GM21576 (cell line): ENCODE measurements around the gene PXYLP1.

Source experiments
- ATAC-seq: cut with Tn5 transposase; IDR thresholded peaks from one replicate; pipeline ENCODE4 v1.9.1; 2021; ENCODE audit warnings: mild to moderate bottlenecking, moderate library complexity; ENCODE audit not compliant: unreplicated experiment

Gene PXYLP1

DNA sequence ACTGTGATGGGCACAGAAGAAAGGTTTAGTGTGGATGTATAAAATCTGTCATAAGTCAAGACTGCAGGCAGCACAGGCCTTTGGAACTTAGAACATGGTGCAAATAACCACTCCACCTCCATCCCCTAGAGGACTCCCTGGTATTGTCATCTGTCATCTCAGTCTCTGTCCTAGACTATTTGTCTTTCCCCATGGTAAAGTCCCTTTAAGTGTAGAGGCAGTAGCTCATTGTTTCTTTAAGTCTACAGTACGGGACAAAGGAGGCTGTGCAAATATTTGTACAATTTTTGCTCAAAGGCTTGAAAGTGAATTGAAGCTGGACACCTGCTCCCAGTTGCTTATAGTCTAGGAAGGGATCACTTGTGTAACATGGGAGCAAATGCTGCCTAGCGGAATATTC lies 3.2 kb upstream of the PXYLP1 start:
- ATAC-seq = no peak

DNA sequence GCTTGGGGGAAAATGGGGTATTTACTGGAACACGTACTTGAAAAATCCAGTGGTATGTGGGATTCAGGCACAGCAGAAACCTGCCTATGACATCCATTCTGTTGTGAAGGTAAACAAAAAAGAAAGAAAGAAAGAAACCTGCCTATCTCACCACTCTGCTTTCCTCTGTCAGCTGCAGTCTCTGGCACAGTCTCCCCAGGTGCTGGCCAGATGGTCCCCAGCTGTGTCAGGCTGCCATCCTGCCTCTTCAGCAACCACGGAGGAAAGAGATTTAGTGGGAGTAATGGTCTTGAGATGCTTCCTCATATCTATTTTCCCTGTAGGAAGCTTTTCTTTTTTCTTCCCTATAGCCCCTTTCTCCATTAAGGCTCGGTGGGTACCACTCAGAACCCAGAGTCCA lies 2.5 kb upstream of the PXYLP1 start:
- no peak for ATAC-seq

DNA sequence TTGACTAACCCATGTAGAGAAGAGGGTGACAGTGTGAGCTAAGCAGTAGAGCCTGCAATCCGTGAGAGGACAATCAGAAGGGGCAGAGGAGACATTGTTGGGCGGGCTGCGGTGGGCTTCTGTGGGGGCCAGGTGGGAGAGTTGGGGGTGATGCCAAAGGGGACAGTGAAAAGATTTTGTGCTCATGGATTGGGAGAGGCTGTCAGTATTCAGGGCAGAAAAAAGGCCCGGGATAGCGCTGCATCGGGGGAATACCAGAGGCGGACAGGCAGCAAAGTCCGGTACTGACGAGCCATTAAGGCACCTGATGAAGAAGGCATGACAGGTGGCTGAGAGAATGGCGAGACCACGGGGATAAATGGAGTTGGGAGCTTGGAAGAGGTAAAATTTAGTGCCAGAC lies 1.3 kb upstream of the PXYLP1 start:
- no peak for ATAC-seq

DNA sequence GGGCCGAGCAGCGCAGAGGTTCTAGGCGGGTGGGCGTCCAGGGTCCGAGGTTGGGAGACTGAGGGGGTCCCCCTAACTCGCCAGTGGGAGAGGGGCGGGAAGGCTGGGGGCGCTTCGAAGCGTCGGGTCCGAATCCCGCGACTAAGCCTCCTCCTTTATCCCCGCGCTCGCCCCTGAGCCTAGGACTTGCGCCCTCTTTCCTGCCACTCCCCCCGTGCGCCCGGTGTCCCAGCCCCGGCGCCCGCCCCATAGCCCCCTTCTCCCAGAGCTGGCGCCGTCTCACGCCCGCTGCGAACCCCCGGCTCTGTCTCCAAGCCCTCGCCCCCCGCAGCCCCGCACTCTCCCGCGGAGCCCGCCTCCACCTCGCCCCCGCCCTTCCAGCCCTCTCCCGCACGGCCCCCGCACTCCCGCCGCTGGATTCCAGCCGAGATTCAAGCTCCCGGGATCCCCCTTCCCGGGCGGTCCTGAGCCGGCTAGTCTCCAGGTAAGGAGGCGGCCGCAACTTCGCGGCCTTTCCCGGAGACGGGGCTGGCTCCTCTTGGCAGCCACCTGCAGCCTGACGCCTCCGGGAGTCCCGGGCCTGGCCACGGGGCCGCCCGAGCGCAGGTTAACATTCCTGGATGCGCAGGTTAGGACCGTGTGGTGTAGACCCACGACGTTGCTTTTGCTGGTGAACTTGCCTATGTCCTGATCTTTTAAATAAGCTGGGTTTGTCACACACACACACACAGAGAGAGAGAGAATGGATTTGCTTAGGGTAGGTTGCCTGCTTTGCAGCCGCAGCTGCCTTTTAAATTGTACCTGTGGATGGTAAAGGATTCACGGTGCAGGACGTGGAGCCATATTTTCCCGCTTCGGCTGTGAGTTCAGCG lies 563 bp downstream of the PXYLP1 start:
- ATAC-seq = no peak

GRCh38 chr3:141233457-141234161 lies 2.0 kb downstream of the PXYLP1 start:
- no peak for ATAC-seq

GRCh38 chr3:141234283-141234682 lies 2.7 kb downstream of the PXYLP1 start:
- no peak for ATAC-seq

DNA sequence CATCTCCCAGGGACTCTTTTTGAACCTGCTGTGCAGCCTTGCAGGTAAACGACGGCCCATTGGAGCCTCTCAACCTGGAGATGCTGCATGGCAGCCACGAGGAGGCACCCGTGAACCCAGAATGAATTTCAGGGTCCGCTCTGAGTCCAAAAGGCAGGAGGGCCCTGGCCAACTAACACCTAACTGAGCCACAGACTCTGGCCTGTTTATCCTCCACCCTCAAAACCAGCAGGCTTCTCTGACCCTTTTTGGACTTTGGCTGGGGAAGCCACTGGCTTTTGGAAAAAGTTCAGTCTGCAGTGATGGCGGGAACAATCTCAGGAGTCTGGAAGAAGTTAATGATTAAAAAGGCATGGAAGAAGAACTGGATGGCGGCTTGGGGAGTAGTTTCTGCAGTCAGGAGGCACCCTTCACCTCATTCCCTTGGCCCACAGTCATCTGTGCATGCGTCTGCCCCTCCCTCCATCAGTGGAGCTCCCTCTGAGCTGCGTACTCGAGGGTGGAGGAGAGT lies 4.1 kb downstream of the PXYLP1 start:
- no peak for ATAC-seq

DNA sequence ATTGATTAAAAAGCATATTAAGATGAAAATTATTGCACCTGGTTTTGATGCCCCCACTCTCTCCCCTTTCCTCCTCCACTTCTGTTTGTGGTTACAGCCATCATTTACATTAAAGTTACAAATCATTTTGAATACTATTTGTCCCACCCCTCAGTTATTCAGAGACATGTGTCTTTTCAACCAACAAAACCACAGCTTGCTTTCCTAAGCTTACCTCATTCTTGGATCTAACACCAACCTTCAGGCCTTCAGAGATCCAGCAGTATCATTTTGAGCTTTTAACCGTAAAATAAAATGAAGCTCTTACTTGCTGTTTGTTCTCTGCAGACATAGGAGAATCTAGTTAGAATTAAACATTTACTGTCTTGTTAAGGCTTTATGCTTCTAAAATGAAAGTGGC lies 4.7 kb downstream of the PXYLP1 start:
- no peak for ATAC-seq

DNA sequence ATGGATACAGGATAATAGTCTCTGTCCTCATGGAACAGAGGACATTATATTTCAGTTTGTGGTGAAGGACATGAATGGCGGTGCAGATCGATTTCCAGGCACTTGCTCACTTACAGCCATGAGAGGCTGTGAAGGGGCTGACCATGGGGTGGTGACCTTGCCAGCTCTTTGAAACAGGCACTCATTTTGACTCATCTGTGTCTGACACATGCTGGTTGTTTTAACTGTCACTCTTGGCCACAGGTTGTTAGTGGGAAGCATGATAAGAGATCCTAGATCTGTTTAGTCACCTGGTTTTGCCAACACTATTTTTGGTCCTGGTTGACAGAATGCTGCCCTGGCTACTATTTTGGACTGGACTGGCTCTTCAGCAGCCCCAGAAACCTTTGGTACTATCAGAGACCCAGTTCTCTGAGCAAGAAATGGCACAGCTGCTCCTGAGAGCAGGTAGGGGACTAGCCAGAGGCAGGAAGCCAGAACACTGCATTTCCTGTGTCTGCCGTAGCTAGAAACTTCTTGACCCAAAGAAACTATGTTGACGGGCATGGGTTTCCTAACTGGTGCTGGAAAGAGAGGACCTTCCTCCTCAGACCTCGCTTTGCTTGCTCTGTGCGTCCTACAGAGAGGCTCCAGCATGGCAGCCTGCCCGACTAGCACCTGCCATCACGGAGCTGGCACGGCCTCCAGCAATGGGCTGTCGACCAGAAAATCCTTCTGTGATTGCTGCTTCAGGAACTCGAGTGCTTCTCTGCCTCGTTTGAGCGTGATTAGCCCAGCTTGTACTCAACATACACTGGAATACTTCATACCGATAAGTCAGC lies 6.3 kb downstream of the PXYLP1 start:
- ATAC-seq = no peak

- ATAC-seq = no peak
Observed at GRCh38 chr3:141239511-141240281, 8.1 kb downstream of the PXYLP1 start.

DNA sequence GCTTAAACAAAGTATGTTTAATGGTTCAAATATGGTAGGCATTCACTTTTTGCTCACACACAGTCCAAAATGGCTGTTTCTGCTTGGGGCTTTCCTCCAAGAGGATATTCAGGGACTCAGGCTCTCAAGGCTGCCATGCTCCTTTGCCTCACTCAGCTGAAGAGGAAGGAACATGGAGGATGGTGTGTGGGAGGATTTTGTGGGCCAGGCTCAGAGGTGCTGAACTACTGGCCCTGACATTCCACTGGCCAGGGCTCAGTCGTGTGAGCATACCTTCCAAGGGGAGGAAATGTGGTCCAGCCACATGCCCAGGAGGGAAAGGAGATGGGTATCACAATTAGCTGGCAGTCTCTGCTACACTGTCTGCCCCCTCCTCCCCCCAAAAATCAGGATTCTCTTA lies 8.7 kb downstream of the PXYLP1 start:
- ATAC-seq = no peak

DNA sequence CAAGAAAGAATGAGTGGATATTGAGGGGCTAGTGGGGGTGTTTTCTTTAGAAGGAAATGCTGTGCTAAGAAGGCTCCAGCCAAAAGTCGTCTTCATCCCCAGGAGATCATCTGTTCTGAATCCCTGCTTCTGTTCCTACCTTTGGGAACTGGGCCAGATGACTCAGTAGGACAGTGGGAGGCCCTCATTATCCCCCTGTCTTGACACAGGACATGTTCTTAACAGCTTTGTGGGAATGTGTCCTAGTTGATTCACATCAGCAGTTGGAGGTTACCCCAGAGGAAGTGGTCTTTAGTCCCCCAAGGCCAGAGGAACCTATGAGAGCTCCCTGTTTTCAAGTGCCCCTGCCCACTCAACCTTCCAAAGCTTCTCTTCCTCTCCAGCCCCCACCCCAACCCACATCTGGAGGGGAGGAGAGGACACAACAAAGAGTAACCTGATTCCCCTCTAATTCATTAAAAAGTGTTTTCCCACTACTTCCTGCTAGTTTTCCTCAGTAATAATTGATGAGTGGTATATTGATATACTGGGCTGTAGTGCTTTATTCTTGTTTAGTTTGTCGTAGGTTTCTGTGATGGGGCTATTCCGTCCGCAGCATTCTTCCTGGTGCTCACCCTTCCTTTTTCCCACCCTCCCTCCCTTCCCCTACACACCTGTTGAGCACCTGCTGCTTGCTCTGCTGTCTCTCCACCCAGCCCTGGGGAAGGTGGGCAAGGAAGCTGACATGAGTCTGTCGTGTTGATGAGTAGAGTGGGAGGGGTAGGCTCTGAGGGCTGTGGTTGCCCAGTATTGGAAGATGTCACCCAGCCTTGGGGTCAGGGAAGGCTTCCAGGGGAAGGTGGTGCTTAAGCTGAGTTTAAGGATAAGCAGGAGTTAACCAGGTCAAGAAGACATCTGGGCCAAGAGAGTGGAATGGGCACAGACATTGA lies 9.3 kb downstream of the PXYLP1 start:
- ATAC-seq = no peak

GRCh38 chr3:141241616-141242376 lies 10.2 kb downstream of the PXYLP1 start:
- ATAC-seq = no peak

- no peak for ATAC-seq
Observed at GRCh38 chr3:141242377-141243092, 10.9 kb downstream of the PXYLP1 start.

DNA sequence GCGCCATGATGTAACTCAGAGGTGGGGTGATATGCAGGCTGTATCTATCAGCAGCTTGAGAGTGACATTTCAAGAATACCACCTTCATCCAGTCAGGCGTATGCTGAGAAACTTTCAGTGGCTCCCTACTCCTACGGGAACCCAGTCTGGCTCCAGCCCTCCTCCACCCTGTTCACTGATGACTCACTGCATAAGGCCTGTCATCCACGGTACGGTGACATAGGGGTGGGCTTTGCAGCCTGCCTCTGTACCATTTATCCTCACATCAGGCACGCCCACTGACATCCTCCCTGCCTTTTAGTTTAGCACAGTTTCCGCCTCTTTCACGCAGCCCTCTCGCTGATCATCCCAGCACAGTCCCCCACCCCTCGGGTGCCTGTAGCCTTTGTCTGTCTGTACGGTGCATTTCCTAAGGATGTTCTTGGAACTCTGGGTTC lies 11.7 kb downstream of the PXYLP1 start:
- ATAC-seq = no peak

DNA sequence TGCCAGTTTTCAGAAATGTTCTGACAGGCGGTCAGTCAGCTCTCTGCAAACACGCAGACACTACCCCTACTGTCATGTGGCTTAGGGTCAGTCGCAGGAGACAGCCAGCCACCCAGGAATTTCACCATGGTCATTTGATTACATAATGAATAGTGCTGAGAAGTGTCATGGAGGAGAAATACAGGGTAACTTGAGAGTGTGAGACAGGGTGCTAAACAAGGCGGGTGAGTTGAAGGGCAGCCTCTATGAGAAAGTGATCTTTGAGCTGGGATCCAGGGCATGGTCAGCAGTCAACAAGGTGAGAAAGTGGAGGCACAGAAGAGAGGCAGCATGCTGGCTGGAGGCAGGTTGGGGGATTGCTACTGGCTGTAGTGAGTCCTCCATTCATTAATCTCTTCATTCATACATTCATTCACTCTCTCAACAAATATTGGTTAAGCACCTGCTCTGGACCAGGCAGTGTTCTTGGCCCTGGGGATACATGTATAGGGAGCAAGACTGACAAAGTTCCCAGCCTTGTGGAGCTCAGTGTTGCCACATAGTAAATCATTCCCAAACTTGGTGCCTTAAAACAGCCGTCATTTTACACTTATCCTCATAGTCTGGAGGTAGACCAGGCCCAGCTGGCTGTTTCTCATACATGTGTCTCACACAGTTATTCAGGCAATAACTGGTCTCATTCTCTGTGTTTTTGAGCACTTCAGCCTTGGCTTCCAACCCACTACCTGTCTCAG lies 14.8 kb downstream of the PXYLP1 start:
- ATAC-seq = no peak

DNA sequence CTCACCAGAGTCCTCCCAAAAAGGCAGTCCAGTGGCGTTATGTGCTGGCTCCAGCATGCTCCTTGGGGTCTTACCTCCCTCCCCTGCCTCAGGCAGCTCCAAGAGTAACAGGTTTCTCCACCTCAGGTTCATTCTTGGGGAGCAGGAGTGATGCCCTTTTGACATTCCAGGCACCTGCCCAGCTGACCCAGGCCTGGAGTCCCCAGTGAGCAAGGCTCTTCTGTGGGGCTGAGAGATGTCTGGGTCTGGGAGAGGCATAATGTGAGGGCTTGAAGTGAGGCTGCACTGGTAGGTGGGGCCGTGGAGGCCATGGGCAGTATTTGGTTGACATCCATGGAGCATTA lies 15.3 kb downstream of the PXYLP1 start:
- ATAC-seq = no peak
